Brain microvascular endothelial cell (primary cell): Measurements from ENCODE around the gene NGEF.

Experiments used
- DNase-seq: peaks from one replicate; pipeline ENCODE4 v3.0.0-alpha.2; 2020
- H3K27ac ChIP-seq: fragments of 250-450 bp; sonication (Bioruptor Pico); 2 replicates; pipeline ENCODE4 v1.5.1; 2020; ENCODE audit warnings: mild to moderate bottlenecking, moderate library complexity
- H3K27me3 ChIP-seq: fragments of 250-450 bp; sonication (Bioruptor Pico); replicated peaks from 2 replicates; pipeline ENCODE4 v1.5.1; 2020; ENCODE audit warnings: mild to moderate bottlenecking
- H3K36me3 ChIP-seq: fragments of 250-450 bp; sonication (Bioruptor Pico); replicated peaks from 2 replicates; pipeline ENCODE4 v1.5.1; 2020; ENCODE audit warnings: mild to moderate bottlenecking
- H3K4me3 ChIP-seq: 2 replicates; pipeline ENCODE4 v1.5.1; 2011; ENCODE audit warnings: low read depth, mild to moderate bottlenecking, control low read depth, low read length, moderate library complexity
- CTCF ChIP-seq: IDR thresholded peaks from 2 replicates; pipeline ENCODE4 v1.5.1; 2011; ENCODE audit warnings: low read depth, mild to moderate bottlenecking, moderate library complexity, low read length, control low read depth, inconsistent platforms; ENCODE audit errors: missing control alignments
- in situ Hi-C: cut with HindIII; loops from 2 replicates; pipeline ENCODE4 v1.10.0; 2017; ENCODE audit warnings: low sequenced_read_pairs, low pct_ligation_motif_present

NGEF gene

GRCh38 chr2:233039846-233040530 is 26.9 kb upstream of the NGEF start:
- no peak overlapping the region for H3K4me3 ChIP-seq
- no peak for TF ChIP-seq CTCF
- H3K27me3 ChIP-seq = no peaks in the 10 kb centered on the region
- H3K36me3 ChIP-seq = no peaks in the 10 kb centered on the region
- H3K27ac ChIP-seq = no peak overlapping the region
- no peak for DNase-seq
- in situ Hi-C loops = no loop called here

GRCh38 chr2:233039212-233039845 is 26.3 kb upstream of the NGEF start:
- H3K27me3 ChIP-seq = no peaks in the 10 kb centered on the region
- TF ChIP-seq CTCF = no peak
- no peak for DNase-seq
- no peak overlapping the region for H3K4me3 ChIP-seq
- no peak overlapping the region for H3K27ac ChIP-seq
- no peaks in the 10 kb centered on the region for H3K36me3 ChIP-seq
- in situ Hi-C loops = no loop called here

GRCh38 chr2:233037078-233037477 is 24.0 kb upstream of the NGEF start:
- no peak for DNase-seq
- in situ Hi-C loops = no loop called here
- no peaks in the 10 kb centered on the region for H3K36me3 ChIP-seq
- no peak overlapping the region for H3K4me3 ChIP-seq
- TF ChIP-seq CTCF = no peak
- no peaks in the 10 kb centered on the region for H3K27me3 ChIP-seq
- no peak overlapping the region for H3K27ac ChIP-seq

GRCh38 chr2:233036162-233036838 is 23.2 kb upstream of the NGEF start:
- in situ Hi-C loops = no loop called here
- Histone ChIP-seq H3K4me3 (no peak overlapping the region), H3K36me3 (no peaks in the 10 kb centered on the region), H3K27ac (no peak overlapping the region), H3K27me3 (no peaks in the 10 kb centered on the region)
- no peak for DNase-seq
- no peak for TF ChIP-seq CTCF

GRCh38 chr2:233035426-233036161 is 22.5 kb upstream of the NGEF start:
- no peak overlapping the region for H3K27ac ChIP-seq
- no peaks in the 10 kb centered on the region for H3K27me3 ChIP-seq
- no peak for TF ChIP-seq CTCF
- no peak overlapping the region for H3K4me3 ChIP-seq
- in situ Hi-C loops = no loop called here
- H3K36me3 ChIP-seq = no peaks in the 10 kb centered on the region
- no peak for DNase-seq
